Ovary (tissue), 3 donors: Measurements from ENCODE around the gene CPLANE1.

Experiments
- CTCF ChIP-seq, 3 donors: fragments of 450-650 bp in 2 of 3; fragments of 200-600 bp in 1 of 3; IDR thresholded peaks; one replicate each; pipeline versions ENCODE4 v1.5.1 to v1.8.0; 2016 to 2022; ENCODE audit warnings: antibody characterized with exemption in 3 of 3, mild to moderate bottlenecking in 1 of 3
- EP300 ChIP-seq: sonication (generic); formaldehyde crosslinking; IDR thresholded peaks from one replicate; pipeline ENCODE4 v1.6.1; 2017; ENCODE audit warnings: antibody characterized with exemption
- POLR2A ChIP-seq: fragments of 450-650 bp; IDR thresholded peaks from one replicate; pipeline ENCODE4 v1.6.1; 2017; ENCODE audit warnings: antibody characterized with exemption, mild to moderate bottlenecking, moderate library complexity
- donor health status: DM: no; HTN: no; CAD: no.

- TF ChIP-seq CTCF (IDR thresholded peaks at IDR 0.05): no peak
- no peak for TF ChIP-seq POLR2A
- no peak for TF ChIP-seq EP300
Measured at GRCh38 chr5:37206736-37207135, 42.4 kb downstream of the CPLANE1 start.
